KBM-7 (cell line): ENCODE measurements around the gene CDH13.

Experiments used
- DNase-seq: peaks from one replicate; pipeline ENCODE4 v3.0.0-alpha.2; 2015
- in situ Hi-C: fragments of 300-500 bp; cut with MboI; formaldehyde crosslinking; loops from 2 replicates; pipeline ENCODE4 v1.14.3; 2020; ENCODE audit warnings: low sequenced_read_pairs, low pct_unique_long_range_greater_than_20kb, mixed read lengths

Gene CDH13

DNA sequence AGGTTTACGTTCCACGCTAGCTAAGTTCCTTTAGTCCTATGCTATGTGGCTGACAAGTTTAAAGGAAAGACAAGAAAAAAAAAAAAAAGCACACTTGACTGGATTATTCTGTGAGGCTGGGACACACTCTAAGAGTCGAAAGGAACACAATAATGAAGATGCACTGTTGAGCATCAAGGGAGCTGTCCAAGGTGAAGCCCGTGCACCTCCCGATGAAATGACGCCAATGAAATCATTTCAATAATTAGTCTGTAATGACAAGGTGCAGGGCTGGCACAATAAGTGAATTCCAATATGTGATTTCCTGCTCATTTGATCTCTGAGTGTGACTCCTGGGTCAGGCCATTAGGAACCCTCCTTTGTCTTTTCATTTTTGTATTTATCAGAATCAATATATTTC is 232.9 kb downstream of the CDH13 start:
- in situ Hi-C loops = no loop called here

DNA sequence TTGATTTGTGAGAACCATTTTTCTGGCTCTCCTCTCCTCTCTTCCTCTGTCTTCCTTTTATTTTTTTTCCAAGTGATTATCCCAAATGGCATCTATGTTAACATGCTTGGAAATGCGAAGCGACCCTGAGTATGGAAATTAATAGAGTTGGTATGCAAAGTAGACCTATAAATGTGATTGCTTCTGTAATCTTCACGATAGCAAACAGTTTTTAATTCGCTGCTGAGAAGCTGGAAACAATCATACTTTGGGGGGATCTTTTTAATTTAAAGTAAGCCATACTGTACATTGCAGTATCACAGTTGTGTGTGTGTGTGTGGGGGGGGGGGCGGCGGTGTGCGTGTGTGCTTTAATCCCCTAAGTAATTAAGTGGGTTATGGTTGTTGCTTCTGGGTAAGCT is 233.3 kb downstream of the CDH13 start:
- in situ Hi-C loops = no loop called here
- DNase-seq = no peak

More for the DNA sequence above, 232.9 kb downstream of the CDH13 start:
- no peak for DNase-seq

DNA sequence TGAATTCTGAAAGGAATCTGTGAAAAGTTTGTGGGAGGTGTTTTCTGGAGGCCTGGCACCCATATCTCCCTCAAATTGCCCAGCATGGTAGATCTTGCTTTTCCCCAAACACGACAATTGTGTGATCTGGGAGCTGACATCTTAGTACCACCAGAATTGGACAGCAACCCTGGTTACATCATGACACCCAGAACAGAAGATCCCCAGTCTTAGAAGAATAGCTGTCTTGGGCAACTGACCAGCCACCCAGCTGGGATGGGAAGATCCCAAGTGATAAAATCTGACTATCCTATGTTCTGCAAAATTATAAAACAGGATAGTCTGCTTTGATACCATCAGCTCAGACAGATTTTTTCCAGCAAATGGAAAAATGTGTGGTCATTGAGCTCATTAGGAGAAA is 235.3 kb downstream of the CDH13 start:
- in situ Hi-C loops = no loop called here
- no peak for DNase-seq

DNA sequence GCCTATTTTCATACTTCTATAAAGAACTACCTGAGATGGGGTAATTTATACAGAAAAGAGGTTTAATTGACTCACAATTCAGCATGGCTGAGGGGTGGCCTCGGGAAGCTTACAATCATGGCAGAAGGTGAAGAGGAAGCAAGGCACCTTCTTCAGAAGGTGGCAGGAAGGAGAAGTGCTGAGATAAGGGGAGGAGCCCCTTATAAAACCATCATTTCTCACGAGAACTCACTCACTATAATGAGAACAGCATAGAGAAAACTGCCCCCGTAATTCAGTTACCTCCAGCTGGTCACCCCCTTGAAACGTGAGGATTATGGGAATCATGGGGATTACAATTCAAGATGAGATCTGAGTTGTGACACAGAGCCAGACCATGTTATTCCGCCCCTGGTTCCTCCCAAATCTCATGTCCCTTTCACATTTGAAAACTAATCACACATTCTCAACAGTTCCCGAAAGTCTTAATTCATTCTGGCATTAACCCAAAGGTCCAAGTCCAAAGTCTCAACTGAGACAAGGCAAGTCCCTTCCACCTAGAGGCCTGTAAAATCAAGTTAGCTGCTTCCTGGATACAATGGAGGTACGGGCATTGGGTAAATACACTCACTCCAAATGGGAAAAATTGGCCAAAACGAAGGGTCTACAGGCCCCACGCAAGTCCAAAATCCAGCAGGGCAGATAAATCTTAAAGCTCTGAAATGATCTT is 237.7 kb downstream of the CDH13 start:
- in situ Hi-C loops = no loop called here
- no peak for DNase-seq

DNA sequence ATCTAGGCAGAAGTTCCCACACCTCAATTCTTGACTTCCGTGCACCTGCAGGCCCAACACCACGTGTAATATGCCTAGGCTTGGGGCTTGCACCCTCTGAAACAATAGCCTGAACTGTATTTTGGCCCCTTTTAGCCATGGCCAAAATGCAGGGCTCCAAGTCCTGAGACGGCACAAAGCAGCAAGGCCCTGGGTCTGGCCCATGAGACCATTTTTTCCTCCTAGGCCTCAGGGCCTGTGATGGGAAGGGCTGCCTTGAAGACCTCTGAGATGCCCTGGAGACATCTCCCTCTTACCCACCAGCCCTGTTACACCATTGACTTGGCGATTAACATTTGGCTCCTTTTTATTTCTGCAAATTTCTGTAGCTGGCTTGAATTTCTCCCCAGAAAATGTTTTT is 238.6 kb downstream of the CDH13 start:
- DNase-seq = no peak
- in situ Hi-C loops = no loop called here

DNA sequence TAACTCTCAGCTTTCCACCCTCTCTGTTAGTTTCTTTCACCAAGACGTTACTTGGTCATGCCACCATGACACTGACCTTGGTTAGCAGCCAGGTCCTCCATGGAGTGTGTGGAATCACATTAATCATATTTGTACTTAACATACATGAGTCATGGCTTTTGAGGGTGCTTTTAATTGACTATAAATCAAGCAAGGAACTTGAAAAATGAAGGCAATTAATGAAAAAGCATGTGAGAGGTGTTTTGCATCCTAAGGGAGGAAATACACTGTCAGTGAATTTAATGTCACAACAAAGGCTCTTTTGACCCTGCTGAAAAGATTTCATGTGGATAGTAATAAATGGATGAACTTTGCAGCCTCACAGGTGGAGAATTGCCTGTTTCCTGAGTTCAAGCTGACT is 240.7 kb downstream of the CDH13 start:
- in situ Hi-C loops = no loop called here
- no peak for DNase-seq

DNA sequence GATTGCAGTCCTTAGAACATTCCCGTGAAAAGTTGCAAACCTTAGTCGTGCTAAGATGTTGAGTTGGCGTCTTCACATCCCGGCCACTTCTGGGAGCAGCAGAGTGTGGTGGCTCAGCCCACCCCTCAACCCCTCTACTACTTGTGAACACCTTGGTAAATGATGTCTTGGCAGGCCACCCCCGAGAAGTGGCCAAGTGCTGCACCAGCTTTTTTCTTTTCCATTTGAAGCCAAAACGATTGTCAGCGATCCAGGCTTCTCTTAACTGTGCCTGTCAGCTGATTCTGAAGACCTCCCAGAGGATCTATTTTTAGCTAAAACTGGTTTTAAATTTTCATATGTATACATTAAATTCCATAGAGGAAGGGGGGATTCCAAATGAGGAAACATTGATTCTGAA is 247.5 kb downstream of the CDH13 start:
- in situ Hi-C loops = no loop called here
- no peak for DNase-seq

DNA sequence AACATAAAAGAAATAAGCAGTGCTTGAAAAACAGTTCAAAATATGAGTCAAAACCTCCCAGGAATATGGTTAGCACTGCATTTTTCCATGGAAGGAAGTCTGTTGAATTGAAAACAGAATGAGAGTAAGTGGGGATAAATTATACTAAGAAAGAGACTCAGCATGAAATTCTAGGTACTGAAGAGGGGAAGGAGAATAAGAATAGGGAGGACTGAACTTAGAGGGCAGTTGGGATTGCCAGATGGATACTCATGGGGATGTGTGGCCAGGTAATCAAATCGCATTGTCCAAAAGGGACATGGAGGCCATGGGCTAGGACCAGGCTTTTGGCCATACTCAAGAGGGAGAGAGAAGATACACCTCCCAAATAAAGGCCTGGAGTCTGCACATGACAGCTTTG is 247.9 kb downstream of the CDH13 start:
- DNase-seq = no peak
- in situ Hi-C loops = no loop called here

DNA sequence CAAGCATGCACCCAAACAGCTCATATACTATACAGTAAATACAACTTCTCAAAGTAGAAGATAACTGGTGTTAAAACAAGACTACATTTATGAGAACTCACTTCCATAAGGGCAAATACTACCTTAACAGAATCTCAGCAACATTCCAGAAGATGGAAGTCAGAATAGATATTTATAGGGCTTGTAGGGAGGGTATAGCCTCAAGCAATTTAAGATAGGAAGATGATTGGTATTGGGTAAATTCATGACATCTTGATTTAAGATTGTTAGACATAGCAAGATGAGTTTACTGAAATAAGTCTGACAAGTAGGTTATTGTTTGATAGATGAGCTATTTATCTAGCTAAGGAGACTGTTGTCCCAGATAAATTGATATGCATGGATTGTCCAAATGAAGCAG is 250.2 kb downstream of the CDH13 start:
- DNase-seq = no peak
- in situ Hi-C loops = no loop called here

DNA sequence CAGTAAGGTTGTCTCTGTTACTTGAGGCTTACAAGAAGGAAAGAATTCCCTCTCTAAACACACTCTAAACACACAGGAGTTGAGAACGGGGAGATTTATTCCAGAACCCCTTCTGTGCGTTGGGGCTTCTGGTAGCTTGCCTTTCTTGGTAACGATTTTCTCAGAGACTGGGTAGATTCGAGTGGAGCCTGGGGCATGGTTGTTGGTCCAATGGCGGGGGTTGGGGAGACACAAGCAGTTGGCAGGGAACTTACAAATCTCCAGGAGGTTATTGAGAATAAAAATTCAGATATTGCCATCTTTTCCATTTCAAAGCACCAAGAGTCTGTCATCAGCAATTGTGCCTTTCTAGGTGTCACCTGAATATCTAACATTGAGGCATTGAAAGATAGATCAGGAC is 251.7 kb downstream of the CDH13 start:
- no peak for DNase-seq
- in situ Hi-C loops = no loop called here

DNA sequence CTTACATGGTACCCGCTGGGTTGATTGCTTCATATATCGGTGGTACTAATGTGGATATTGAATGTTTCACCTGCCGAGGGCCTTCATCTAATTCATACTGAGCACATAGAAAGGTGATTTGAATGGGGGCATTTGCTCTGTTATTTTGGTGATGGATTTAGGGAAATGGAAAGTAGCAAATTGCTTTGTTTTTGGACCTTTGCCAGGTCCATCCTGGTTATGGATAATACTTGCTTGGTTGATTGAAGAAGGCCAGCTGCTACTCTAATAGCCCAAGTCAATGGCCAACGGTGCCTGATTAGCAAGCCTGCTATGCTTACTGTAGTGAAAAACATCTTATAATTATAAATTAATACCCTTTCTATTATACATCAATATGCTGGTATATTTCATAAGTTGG is 253.6 kb downstream of the CDH13 start:
- in situ Hi-C loops = no loop called here

DNA sequence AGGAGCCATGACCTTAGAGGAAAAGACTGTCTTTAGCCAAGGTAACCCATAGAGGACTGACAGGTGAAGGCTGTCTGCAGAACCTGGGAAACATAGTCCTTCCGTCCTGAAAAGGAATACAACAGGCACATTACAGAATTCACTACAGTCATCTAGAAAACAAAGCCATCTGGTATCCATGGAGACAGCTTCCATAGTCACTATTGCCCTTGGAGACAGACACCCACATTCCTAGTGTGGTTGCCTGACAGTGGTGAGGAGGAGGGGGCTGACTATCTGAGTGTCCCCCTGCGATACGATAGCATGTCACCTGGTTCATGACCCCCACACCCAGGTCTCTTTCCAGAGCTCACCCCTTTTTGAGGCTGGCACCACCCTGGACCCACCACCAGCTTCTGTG is 254.7 kb downstream of the CDH13 start:
- no peak for DNase-seq
- in situ Hi-C loops = no loop called here

More for the DNA sequence above, 253.6 kb downstream of the CDH13 start:
- DNase-seq = no peak

DNA sequence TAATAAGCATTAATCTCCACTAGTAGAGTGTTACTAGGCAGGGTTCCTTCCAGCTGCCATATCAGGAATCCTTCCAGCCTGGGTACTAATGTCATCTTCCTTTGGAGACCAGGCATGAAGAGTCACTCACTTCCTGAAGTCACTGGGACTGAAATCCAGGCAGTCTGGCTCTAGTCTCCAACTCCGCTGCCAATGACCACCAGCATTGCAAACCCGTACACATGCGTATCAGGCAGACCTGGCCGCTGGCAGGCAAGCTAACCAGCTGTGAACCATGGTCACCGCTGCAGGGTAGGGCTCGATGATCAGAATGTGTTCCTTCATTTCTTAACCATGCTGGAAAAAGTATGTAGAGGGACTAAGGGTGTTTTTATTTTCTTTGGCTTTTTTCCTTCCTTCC is 255.5 kb downstream of the CDH13 start:
- DNase-seq = no peak
- in situ Hi-C loops = no loop called here

DNA sequence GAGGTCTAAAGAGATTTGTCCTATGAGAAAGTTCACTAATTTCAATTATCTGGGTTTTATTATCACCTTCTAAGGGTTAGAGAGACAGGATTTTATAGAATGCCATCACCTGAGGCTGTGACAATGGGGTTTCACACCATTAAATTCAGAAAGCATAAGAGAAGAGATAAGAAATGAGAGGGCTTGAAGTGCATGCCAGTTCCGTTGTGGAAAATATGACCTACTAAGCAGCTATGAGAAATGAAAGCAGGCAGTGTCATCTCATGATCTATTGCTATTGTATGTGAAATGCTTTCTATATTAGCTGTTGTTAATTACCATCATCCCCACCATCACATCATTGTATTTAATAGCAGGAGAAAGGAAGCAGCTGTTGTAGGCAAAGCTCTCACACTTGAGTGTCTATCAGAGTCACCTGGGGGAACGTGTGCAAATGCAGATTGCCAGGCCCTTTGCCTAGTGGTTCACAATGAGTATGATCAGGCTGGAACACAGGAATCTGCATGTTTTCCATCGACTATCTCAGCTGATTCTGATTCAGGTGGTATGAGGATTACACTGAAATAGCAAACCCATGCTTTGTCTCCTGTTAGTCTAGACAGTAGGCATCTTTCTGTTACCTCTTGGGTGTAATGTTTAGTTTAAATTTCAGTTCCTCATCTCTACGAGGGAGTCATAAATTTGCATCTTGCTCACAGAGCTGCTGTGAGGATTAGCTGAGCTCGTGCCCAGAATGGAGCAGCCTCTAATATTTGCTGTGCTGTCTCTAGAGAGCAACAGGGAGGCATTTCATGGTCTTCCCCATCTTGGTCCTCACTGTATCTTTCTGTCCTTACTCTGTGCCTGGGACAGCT is 256.4 kb downstream of the CDH13 start:
- in situ Hi-C loops = no loop called here
- no peak for DNase-seq

DNA sequence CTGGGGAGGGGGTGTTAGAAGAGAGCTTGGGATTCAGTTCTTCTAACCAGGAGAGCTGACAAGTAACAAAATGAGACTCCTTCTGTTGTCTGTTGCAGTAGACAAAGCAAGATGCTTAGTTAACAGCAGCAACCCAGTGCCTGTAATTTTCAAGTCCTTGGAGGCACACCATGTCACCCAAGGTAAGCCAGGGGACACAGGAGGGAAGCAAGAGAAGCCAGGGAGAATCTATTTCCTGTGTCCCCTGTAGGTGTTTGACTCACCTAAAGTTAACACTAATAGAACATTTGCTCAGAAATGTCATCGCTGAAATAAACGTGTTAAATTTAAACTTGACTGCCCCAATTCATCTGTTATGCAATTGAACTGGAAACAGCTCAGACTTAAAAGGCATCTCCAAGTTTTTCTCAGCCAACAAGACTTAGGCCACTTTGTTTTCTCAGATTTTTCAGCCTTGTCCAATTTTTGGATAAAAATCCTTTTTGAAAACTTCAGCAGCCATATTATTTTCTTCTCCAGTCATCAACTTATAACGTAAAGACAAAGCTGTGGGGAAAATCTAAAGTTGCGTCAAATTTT is 257.6 kb downstream of the CDH13 start:
- in situ Hi-C loops = no loop called here
- no peak for DNase-seq

DNA sequence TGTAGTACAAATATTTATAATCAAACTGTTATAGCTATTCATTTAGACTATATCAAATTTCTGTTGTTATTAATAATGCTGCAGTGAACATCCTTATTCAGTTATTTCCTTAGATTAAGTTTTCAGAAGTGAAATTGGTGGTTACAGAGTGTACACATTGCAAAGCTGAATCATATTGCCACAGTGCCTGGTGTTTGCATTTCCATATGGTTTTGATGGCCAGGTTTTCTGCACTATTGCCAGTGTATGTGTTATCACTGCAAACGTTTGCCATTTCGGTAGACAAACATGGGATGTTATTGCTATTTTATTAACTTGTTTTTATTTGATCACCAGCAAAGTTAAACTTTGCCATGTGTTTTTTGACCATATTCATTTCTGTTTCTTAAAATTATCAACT is 259.4 kb downstream of the CDH13 start:
- in situ Hi-C loops = no loop called here

DNA sequence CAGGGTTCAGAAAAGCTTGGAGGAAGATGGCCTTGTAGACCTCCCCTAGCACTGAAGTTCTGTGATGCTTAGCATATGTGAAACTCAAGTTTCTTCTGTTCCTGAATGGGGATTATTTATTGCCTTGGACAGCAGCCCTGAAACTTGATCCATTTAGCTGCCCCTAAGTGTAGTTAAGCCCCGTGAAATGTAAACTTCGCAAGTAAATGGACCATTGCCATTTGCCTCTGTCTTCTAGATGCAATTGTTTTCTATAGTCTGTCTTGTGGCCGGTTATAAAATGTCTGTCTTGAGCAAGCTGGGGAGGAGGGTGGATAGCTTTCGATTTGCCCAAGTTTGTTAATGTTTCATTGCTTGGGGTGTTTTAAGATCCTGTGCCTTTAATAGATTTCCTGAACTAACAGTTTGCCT is 261.8 kb downstream of the CDH13 start:
- in situ Hi-C loops = no loop called here
- DNase-seq = no peak

More for the DNA sequence above, 259.4 kb downstream of the CDH13 start:
- no peak for DNase-seq

DNA sequence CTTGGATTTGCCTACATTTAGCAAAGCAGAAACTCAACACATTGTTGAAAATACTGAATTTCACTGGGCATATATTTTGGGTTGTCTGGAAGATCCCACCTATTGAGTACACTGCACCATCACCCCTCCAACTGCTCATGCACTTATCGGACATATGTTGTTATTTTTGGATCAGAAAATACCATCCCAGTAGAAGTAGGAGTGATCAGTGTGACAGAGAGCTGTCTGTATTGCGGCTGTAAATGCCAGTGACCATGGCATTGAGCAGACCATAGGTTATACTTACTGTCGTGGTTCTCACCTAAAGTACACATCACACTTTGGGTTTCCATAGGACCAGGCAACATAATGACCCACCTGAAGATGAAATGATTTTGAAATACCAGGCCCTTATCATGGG is 264.7 kb downstream of the CDH13 start:
- DNase-seq = no peak
- in situ Hi-C loops = no loop called here

DNA sequence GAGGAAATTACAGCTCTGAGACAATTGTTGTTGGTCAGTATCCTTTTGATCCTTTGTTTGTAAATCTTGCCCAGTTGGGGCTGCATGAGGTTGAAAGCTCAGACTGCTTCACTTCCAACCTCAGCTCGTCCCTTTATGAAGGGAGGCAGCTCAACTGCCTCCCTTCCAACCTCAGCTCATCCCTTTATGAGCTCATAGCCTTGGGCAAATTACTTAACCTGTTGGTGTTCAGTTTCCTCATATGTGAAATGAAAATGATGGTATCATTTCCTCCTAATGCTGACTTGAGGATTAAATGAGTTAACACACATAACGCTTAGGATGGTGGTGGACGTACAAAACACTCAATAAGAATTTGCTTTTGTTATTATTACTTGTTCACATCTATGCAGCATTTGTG is 265.1 kb downstream of the CDH13 start:
- DNase-seq = no peak
- in situ Hi-C loops = no loop called here

DNA sequence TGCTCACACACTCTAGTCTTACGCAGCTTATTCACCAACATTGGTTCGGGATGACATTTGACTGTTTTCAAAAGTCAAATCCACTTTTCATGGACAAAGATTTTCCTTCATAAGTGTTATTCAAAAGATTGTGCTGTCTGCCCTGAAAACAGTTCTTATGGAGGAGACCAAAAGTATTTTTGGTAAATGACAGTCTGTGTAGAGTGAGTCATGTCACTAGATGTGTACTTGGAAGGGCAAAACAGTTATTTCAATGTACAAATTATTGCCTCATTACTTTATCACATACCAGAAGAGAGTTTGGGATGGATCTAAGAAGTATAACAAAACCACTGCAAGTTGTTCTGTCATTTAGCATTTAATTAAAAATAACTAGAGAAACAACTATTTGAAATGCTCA is 265.6 kb downstream of the CDH13 start:
- no peak for DNase-seq
- in situ Hi-C loops = no loop called here
